Left lobe of liver (tissue), 2 donors: ENCODE results near the gene MEGF6. TPM values are rescaled to one million over a fixed set of nuclear protein-coding genes. Genes with fewer than 3 reads are reported as not detected.

Source experiments
- ATAC-seq: fragments of 200-7000 bp; cut with Tn5 transposase; one replicate; pipeline ENCODE4 v1.9.1; 2020; ENCODE audit warnings: mild to moderate bottlenecking, moderate library complexity
- DNase-seq: peaks from one replicate; pipeline ENCODE4 v3.0.0-alpha.2; 2020; ENCODE audit warnings: low spot score
- total RNA-seq: library from RNA; stranded (reverse); gene quantifications from one replicate; pipeline ENCODE4 v1.2.1, GENCODE V29; 2021
- donor health status: DM: no; HTN: no; CAD: no; lungs with moderate emphysema.
- donor health status: DM: no; HTN: yes; CAD: no.

MEGF6 gene
- total RNA-seq, 1 donor from 2014 or later: 6.9 TPM

DNA sequence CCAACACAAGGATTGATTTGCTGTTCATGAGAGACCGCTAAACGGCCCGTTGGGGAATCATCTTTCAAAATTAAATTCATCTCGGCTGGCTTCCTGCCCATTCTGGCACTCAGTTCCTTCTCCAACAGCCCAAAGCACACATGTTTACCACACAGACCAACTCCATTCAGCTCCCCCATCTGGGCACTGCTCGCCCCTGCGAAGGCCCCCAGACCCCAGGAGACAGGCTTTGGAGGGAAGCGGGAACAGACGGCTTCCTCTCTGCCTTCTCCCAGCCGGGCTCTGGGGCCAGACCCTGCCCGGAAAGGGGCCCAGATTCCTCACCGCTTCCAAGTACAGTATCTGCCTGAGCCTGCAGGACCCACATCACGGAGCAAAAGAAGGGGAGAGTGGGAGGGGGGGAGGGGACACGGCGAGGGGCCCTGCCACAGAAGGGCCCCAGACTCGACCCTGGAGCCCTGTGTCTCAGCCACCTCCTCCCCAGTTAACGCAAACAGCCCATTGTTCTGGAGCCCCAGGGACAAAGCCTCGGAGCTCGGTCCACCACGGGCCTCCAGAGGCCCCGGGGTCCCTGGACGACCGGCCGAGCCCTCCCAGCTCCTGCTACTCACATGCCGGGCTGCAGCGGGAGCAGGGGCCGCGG is 660 bp downstream of the MEGF6 start:
- ATAC-seq: no peak
- DNase-seq: no peak

DNA sequence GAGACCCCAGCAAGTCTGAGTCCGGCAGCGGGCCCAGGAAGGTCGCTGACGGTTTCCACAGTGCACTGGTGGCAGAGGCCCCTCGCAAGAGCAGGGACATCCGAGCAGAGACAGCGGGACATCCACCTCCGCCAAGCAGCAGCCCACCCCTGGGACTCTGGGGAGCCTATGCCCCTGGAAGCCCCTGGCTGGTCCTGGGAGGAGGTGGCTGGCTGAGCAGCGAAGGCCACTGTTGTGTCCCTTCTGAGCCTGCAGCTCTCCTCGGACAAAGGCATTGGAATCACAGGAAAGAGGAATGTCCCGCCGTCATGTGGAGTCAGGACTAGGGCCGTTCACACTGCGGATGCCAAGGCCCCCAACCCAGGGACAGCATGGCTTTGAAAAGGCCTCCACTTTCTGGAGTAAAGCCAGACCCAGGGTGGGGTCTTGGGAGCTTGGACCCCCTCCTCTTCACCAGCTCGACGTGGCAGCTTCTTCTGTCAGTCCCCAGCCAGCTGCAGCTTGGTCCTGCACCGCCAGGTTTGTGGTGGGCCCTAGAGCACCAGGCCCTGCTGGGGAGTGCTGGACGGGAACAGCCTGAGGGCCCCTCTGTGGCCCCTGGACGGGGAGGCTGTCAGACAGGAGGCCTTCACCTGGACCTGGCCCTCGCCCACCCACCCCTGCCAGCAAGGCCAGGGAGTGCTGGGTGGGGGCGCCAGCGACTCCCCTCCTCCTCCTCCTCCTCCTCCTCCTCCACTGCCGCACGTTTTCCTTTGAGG is 1.4 kb downstream of the MEGF6 start:
- no peak for ATAC-seq

DNA sequence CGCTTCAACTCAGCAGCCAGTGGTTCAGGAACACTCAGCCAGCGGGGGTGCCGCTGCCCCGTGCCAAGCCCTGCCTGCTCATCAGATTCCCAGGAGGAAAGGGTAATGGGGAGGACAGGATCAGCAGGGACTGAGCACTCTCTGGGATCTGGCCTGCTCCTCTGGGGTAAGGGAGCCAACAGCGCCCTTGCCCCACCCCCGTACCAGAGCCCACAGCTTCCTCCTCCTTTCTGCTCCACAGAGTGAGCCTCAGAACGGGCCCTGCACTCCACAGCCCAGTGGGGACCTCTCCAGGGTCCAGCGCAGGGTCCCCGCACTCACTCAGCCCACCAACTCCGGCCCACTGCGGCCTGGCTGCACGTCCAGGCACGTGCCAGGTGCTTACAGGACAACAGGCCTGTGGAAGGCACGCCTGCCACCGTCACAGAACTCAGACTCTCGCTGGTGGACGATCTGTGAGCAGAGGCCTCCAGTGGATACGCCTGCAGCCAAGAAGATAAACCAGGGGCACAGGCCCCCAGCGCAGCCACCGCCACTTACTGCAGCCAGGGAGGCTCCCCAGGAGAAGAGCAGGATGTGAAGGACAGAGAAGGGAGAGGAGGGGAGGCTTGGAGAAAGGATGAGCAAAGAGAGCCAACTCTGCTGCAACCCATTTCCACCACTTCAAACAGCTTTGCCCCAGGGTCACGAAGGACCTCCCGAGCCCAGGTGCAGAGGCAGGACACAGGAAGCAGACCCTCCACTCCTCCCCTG is 2.1 kb downstream of the MEGF6 start:
- ATAC-seq: no peak
- no peak for DNase-seq

More for the DNA sequence above, 1.4 kb downstream of the MEGF6 start:
- no peak for DNase-seq

DNA sequence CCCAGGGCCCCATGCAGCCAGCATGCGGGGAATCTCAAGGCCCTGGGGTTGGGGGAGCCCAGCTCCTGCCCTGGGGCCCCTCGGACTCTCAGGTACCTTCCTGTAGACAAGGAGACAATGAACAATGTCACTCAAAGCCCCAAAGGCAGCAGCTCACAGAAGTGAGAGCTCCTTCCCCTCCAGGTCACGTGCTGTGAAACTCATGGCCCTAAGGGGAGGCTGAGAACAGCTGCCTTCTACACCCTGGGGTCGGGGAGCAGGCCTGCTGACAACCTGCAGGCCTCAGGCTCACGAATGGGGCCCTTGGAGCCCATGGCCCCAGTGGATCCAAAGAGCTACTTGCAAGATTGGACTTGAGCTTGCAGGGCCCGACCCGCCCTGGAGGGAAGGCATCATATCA is 3.2 kb downstream of the MEGF6 start:
- DNase-seq (no peak), ATAC-seq (no peak)

DNA sequence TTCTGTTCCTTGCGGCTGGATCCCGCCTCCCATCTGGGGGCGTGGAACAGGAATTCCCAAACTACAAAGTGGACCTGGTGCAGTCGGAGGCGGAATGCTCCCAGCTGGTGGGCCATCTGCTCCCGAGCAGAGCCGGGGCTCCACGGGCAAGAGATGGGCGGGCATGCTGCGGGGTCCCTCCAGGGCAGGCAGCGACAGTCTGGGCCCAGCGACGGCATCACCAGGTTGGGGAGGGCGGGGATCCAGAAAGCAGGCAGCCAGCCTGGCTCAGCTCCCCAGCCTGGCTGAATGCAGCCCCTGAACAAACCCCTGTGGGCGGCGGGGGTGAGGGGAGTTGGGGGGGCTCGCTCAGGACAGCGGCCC is 3.6 kb downstream of the MEGF6 start:
- no peak for DNase-seq
- no peak for ATAC-seq

DNA sequence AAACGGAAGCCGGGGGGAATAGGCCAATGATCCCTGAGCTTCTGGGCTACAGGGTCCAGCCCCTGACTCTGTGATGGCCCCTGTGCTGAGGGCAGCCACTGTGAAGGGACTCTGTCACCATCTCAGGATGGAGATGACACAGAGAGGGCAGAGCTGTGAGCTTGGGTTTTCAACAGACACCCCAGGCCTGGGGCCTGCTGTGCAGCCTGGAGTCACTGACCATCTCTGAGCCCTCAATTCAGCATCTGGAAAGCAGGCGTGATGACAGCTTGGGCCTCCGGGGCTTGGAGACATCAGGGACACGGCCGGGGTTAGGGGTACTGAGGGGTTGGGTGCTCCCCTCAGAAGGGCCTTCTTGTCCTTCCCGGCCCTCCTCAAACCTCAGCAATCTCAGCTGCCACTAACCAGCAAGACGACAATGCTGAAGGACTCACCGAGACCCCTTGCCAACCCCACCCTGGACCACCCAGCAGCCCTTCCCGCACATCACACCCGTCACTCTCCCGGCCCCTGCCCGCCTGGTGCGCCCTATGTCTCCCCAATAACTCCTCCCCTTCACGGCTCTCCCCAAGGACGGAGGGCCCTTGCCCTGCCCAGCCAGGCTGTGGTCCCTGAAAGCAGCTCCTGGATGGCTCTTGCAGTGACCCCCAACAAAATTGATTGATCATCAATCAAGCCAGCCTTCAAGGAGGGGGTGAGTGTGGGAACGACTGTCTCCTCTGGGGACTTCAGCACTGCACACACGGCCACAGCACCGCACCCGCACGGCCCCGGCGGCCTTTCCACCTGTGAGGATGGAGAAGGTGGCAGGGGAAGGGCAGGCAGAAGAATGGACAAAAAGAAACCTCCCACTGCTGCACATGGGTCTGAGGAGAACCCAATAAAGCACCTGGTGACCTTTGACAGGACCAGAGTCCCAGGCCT is 4.3 kb downstream of the MEGF6 start:
- ATAC-seq: no peak

DNA sequence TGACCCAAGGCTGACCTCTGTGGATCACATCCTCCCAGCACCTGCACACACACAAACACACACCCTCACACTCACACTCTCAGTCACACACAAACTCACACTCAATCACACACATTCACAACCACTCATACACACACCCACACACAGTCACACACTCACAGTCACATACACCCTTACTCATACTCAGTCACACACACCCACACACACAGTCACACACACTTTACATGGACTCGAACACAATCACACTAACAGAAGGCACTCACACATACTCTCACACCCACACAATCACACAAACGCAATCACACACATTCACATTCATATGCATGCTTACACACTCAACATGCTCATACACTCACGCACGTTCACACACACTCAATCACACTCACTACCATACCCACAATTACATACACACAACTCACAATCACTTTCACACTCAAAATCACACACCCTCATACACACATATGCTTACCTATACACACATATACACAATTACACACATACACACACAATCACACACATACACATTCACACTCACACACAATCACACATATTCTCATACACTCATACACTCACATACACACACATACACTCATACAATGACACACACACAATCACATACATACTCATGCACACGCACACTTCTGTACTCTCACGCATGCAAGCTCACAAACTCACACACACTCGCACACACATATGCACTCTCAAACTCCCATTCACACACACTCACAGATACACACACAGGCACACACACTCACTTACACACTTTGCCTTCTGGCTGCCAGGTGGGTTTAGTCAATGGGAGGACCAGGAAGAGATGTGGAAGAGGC is 6.1 kb downstream of the MEGF6 start:
- no peak for DNase-seq
- no peak for ATAC-seq

More for the DNA sequence above, 4.3 kb downstream of the MEGF6 start:
- no peak for DNase-seq

DNA sequence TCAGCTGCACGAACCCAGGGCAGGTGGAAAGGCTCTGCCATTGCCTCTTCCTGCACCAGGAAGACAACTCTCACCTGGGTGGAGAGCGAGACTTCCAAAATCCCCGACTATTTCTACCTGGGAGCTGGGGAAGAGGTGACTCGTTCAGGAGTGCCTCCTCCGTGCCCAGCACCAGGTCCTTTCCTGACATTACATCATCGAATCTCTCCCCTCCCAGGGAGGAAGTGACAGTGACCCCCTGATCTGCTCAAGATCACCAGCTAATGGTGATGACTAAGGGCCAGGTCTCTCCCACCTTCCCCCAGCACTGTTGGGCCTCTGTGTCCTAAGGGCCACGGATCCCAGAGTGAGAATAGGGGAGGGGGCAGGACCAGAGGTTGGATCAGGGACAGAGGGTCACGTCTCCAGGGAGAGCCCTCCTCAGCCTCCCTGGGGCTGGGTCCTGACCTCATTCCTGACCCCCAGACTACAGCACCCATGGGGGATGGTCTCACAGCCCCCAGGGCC is 6.8 kb downstream of the MEGF6 start:
- DNase-seq (no peak), ATAC-seq (no peak)

DNA sequence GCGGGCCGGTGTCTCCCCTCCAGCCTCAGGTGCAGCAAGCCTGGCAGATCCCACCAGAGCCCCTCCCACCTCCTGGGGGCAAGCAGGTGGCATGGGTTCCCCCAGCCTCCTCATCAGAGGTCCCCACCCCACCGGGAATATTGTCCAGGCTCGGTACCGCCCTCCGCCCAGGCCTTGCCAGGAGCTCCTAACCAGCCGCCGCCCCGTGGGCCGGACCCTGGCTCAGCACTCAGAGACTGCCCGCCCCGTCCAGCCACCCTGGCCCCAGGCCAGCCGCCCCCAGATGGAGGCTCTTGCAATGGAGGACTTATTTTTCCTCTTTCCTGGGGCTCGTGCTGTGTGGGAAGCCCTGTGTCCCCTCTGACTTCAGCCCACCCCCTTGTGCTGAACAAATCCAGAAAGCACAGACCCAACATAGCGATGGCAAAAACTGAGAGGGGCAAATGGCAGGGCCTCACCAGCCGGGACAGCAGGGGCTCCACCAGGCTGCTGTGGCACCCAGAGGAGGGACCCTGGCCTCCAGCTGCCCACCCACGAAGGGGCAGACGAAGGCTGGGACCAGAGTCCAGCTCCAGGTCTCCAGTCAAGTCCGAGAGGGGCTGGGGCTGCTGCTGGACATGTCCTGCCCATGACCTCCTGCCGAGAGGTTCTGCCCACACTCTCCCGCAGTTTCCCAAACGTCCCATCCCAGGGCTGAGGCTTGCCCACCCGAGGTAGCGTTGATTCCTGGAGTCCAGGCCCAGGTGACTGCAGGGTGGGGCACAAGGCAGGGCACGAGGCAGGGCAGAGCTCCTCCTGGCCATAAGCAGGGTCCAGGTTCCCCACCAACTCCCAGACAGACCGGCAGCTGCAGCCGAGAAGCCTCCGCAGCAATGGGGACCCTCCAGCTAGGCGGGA is 7.5 kb downstream of the MEGF6 start:
- DNase-seq (no peak), ATAC-seq (no peak)

DNA sequence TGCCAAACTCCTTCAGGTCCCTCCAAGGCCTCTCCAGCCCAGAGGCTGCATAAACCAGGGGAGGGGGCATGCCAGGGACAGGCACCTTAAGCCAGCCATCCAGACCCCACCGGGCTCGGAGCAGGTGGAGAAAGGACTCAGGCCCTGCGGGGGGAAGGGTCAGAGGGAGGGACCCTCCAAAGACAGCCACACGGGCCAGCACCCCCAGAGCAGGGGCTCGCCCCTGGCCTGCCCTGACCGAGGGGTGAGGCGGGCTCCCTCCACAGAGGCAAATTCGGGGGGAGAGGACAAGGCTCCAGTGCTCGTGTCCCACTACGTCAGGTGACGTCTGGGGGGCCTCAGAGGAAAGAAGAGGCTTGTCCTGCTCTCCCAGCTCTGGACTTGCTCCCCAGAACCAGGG is 8.2 kb downstream of the MEGF6 start:
- ATAC-seq (no peak), DNase-seq (no peak)

DNA sequence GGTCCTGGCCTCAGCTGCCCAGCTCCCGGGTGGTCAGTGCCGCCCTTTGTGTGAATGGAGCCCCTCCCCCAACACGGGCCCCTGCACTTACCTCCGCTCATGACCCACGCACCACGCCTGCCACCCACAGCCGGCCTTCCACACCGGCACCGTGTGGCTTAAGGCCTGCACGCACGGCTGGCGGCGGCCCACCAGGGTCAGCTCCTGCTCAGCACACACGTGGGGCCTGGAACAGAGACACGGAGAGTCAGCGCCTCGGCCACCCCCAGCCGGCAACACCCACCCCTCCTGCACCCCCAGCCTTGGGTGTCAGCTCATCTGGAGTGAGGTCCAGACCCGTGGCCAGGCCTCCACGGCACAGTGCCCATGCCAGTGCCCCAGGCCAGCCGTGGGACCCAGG is 8.9 kb downstream of the MEGF6 start:
- DNase-seq (no peak), ATAC-seq (no peak)

DNA sequence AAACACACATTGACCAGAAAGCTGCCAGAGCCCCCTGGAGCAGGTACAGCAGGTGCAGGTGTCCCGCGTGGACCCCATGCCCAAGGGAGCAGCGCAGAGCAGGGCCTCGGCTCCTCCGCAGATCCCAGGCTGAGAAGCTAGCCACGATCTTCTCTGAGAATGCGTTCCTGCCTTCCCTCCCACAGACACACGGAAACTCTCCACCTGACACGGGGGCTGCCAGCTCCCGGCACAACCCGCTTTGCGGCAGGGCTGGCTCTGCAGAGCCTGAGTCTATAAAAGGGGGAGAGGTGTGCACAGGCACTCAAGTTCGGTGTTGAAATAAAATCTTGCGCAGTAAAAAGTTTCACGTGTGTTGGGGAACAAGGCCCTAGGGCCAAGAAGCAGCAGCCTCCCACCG is 9.6 kb downstream of the MEGF6 start:
- ATAC-seq (no peak), DNase-seq (no peak)

DNA sequence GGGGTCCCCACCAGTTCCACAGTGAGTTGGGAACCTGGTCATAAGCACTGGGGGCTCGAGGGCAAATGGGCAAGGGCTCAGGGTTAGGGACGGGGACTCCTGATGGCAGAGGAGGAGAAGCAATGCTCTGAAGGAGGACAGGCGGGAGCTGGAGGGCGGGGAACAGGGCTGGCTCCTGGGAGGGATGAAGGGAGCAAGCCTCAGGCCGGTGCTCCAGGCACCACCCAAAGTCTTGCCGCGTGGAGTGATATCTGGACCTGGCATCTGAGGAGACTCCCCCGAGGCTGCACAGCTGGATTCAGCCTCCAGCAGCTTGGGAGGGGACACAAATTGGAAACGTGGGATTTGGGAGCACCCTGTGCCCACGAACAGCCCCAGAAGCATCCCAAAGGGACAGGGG is 11.0 kb downstream of the MEGF6 start:
- no peak for ATAC-seq
- DNase-seq: no peak

DNA sequence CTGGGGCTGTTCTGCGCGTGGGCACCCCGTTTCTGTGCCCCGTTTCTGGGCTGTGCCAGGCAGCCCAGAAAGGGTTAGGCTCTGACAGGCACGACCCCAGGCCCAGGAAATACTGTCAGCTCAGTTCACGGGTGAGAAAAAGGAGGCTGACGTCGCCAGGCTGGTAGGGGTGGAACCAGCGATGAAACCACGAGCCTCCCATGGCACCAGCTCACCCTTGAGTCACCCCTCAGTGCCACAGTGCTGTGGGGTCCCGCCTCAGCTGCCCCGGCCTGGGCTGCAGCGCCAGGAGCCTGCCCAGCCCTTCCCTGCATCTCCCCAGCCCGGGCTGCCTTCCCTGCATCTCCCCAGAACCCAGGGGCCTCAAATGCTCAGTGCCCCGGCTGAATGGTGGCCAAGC is 11.5 kb downstream of the MEGF6 start:
- no peak for ATAC-seq
- no peak for DNase-seq

DNA sequence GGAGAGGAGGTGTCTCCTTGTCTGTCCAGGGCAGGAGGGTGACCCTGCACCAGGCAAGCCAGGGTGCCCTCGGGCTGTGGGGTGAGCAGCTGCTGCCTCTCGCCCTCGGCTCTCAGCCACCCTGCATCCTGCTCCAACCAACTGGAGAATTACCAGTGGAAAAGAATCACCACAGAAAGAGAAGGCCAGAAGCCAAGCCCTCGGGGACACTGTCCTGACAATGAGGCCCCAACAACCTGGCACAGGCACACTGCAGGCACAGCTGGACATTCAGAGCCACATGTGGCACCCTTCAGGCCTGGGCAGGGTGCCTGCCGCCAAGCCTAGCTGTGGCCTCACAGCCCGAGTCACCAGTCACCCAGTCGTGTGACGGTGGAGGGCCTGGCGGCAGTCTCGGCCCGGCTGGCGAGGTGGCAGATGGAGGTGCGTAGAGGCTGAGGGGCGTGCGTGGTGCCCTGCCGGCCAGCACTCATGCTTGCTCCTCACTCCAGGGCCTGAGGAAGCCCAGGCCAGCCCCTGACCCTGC is 12.0 kb downstream of the MEGF6 start:
- ATAC-seq: no peak
- DNase-seq: no peak

DNA sequence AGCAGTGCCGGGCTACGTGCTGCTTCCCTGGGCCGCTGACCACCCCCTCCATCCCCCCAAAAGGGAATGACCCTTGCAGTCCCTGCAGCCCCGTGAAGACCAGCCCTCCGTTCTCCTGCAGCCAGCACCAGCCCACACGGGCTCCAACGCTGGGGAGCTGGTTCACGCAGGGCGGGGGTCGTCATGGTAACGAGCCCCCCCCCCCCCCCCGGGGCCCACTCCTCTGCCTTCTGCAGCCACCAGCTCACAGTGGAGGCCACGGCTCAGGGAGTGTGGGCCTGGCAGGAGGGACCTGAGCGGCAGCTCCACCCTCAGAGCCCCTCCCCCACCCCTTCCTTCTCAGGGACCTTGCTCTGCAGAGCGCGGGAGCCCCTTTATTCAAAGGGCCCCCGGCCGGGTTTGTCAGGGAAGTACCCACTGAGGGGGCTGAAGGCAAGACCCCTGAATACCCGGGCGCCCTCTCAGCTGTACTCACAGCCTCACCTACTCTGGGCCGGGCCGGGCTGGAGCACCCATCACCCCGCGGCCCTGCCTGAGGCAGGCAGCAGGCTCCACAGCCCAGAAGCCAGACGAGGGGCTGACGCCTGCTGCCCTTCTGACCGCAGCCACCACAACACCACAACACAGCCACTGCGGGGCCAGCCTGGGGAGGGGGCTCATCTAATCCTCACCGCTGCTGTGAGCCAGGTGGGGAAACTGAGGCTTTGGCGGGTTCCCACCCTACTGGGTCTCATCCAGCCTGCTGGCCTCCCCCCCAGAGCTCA is 12.6 kb downstream of the MEGF6 start:
- DNase-seq (no peak), ATAC-seq (no peak)

DNA sequence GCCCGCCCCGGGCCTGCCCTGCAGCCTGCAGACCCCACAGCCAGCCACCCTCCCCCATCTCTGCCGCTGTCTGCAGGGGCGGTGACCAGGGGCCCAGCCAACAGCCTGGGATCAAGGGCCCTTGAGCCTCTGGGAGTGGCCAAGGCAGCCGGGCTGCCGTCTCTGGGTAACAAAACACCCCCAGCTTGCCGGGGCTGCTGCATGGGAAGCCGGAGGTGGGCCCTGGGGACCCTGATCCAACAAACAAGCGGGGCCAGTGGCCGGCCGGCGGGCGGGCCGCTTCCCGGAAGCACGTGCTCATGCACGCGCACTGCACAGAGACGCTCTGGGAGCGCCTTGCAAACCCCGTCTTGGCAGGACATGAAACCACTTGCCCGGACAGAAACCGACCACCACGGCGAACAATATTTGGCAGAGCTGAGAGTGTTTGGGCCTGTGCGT is 13.2 kb downstream of the MEGF6 start:
- DNase-seq (no peak), ATAC-seq (peak; percentile 24)

DNA sequence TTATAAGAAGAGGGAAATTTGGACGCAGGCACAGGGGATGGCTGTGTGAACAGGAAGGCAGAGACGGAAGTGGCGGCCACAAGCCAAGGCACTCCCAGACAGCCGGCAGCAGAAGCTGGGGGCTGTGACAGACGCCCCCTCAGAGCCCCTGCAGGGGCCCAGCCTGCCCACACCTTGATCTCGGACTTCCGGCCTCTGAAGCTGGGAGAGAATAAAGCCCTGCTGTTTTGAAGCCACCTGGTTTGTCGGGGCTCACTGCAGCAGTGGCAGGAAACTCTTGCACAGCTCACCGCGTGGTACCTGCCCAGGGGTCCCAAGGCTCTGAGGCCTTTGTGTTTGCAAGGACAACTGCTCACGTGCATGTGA is 13.7 kb downstream of the MEGF6 start:
- ATAC-seq: peak; percentile 24
- no peak for DNase-seq
